Embryonic facial prominence (tissue), 1 donor: ENCODE measurements around the gene EEA1.
"Not testable (repeated sequence)": the region's sequence is repeated elsewhere in the genome, so short reads cannot be mapped to it uniquely, and the experiment has no call there.

Experiments used
- DNase-seq: peaks from one replicate; pipeline ENCODE4 v3.0.0-alpha.2; 2016; ENCODE audit errors: extremely low spot score

EEA1 gene

GRCh38 chr12:92803903-92804302 lies 125.2 kb downstream of the EEA1 start:
- DNase-seq = no peak

GRCh38 chr12:92802906-92803305 lies 126.2 kb downstream of the EEA1 start:
- peak; percentile 27 for DNase-seq

GRCh38 chr12:92796650-92797049 lies 132.4 kb downstream of the EEA1 start:
- DNase-seq = no peak

- no peak for DNase-seq
Measured at GRCh38 chr12:92794814-92795213, 134.3 kb downstream of the EEA1 start.

- not testable (repeated sequence) for DNase-seq
Measured at GRCh38 chr12:92794356-92794755, 134.7 kb downstream of the EEA1 start.

- no peak for DNase-seq
Measured at GRCh38 chr12:92786045-92786444, 143.1 kb downstream of the EEA1 start.

GRCh38 chr12:92785563-92785950 lies 143.5 kb downstream of the EEA1 start:
- DNase-seq = no peak

GRCh38 chr12:92784797-92785562 lies 144.1 kb downstream of the EEA1 start:
- peak; percentile 56 for DNase-seq

GRCh38 chr12:92784356-92784755 lies 144.7 kb downstream of the EEA1 start:
- no peak for DNase-seq

- no peak for DNase-seq
Measured at GRCh38 chr12:92779902-92780301, 149.2 kb downstream of the EEA1 start.

GRCh38 chr12:92778525-92778924 lies 150.6 kb downstream of the EEA1 start:
- no peak for DNase-seq

GRCh38 chr12:92775416-92775815 lies 153.7 kb downstream of the EEA1 start:
- DNase-seq = no peak

- no peak for DNase-seq
Measured at GRCh38 chr12:92771001-92771400, 158.1 kb downstream of the EEA1 start.

GRCh38 chr12:92769124-92769901 lies 159.8 kb downstream of the EEA1 start:
- no peak for DNase-seq

GRCh38 chr12:92765871-92766270 lies 163.2 kb downstream of the EEA1 start:
- DNase-seq = no peak

GRCh38 chr12:92764831-92765230 lies 164.3 kb downstream of the EEA1 start:
- DNase-seq = no peak

GRCh38 chr12:92762773-92763172 lies 166.3 kb downstream of the EEA1 start:
- DNase-seq = no peak

- DNase-seq = no peak
Measured at GRCh38 chr12:92759634-92760268, 169.3 kb downstream of the EEA1 start.

GRCh38 chr12:92757597-92758121 lies 171.4 kb downstream of the EEA1 start:
- DNase-seq = no peak

GRCh38 chr12:92756898-92757596 lies 172.0 kb downstream of the EEA1 start:
- DNase-seq = no peak

GRCh38 chr12:92753976-92754885 lies 174.9 kb downstream of the EEA1 start:
- DNase-seq = no peak
